Kidney epithelial cell (primary cell): Measurements from ENCODE around the gene BMAL1. TPM values are rescaled to one million over a fixed set of nuclear protein-coding genes. Genes with fewer than 3 reads are reported as not detected.

Experiments
- DNase-seq: peaks from one replicate; pipeline ENCODE4 v3.0.0-alpha.2; 2010; ENCODE audit warnings: low read depth
- H3K27me3 ChIP-seq: 2 replicates; pipeline ENCODE4 v1.6.0; 2011; ENCODE audit warnings: low read length; ENCODE audit not compliant: control insufficient read depth, insufficient read depth
- H3K36me3 ChIP-seq: 2 replicates; pipeline ENCODE4 v1.5.1; 2011; ENCODE audit warnings: low read length; ENCODE audit not compliant: control insufficient read depth, insufficient read depth
- H3K4me3 ChIP-seq: 2 replicates; pipeline ENCODE4 v1.5.1; 2011; ENCODE audit warnings: low read depth, mild to moderate bottlenecking, control low read depth, low read length
- CTCF ChIP-seq: IDR thresholded peaks from 2 replicates; pipeline ENCODE4 v1.5.1; 2011; ENCODE audit warnings: mild to moderate bottlenecking, moderate library complexity, low read length, control low read depth, inconsistent platforms; ENCODE audit not compliant: insufficient read depth, poor library complexity, severe bottlenecking
- total RNA-seq: library from RNA; depleted of rRNA; stranded (reverse); fragments of >200 nt; gene quantifications from 2 replicates; pipeline ENCODE4 v1.2.3, GENCODE V29; 2015

The BMAL1 gene
- total RNA-seq, 1 donor from 2014 or later = 15.0 TPM

- no peaks in the 10 kb centered on the region for H3K36me3 ChIP-seq
These were observed 86.8 kb downstream of the BMAL1 start for GRCh38 chr11:13364388-13364787.

DNA sequence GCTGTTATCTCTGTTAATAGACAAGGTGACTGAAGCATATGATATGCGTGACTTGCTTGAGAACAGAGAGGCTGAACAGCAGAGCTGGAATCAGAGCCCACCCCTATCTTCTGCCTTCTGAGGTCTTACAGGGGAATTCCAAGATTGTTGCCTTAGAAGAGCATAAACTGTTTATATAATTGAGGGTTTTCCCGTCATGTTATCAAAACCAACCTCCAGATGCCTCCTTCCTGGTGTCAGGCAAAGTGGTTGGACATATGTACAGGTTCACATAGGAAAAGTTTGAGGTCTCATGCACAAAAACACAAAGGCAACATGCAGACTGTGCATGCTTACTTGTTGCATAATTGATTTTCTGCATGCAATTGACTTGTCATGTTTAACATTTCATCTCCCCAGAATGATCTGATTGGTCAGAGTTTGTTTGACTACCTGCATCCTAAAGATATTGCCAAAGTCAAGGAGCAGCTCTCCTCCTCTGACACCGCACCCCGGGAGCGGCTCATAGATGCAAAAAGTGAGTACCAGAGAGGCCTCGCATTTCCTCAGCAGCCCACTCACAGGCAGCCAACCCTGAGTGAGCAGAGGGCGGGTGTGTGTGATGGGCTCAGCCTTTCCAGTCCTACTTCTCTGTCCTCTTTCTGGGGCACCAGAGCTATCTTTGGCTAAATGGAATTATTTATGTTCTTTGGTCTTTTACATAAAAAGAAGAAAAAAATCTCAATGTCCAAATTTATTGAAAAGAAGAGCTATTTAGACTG, 88.9 kb downstream of the BMAL1 start:
- TF ChIP-seq CTCF = no peak
- Histone ChIP-seq H3K36me3 (no peaks in the 10 kb centered on the region), H3K27me3 (no peaks in the 10 kb centered on the region), H3K4me3 (no peak overlapping the region)
- DNase-seq = no peak

More at GRCh38 chr11:13364388-13364787, 86.8 kb downstream of the BMAL1 start:
- no peak for DNase-seq
- Histone ChIP-seq H3K27me3 (no peaks in the 10 kb centered on the region), H3K4me3 (no peak overlapping the region)
- TF ChIP-seq CTCF = no peak

DNA sequence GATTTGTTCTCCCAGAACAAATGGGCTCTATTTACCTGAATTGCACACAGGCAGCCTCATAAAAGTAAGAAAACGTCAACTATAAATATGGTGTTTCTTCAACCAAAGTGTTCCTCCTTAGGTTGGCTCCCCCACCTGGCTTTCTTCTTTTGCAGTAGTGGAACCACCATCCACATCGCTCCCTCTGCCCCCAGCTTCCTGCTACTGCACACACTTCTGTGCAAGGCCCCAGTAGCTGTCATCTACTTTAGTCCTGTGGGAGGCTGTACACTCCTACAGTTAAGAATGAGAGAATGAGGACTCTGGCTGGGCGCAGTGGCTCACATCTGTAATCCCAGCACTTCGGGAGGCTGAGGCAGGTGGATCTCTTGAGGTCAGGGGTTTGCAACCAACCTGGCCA, 89.5 kb downstream of the BMAL1 start:
- DNase-seq = no peak
- Histone ChIP-seq H3K4me3 (no peak overlapping the region), H3K36me3 (no peaks in the 10 kb centered on the region), H3K27me3 (no peaks in the 10 kb centered on the region)
- no peak for TF ChIP-seq CTCF

DNA sequence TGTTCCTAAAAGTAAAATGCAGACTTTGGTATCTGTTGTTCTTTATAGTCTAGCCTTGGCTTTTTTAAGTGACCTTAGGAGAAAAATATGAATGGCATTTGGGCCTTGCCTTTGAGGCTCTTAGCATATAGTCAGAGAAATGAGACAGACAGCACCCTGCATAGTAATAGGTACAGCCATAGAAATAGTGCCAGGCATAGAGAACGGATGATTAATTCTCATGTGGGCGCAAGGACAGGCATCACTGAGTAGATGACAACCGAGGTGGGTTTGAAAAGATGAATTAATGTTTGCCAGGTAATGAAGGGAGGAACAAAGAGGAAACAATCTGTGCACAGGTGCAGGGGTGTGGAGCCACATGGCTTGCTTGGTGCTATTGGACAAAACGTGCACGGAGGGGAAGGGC, 90.5 kb downstream of the BMAL1 start:
- DNase-seq = peak; percentile 72
- no peak for TF ChIP-seq CTCF
- no peaks in the 10 kb centered on the region for H3K27me3 ChIP-seq
- H3K4me3 ChIP-seq = no peak overlapping the region
- H3K36me3 ChIP-seq = no peaks in the 10 kb centered on the region

GRCh38 chr11:13373216-13373615, 95.6 kb downstream of the BMAL1 start:
- no peaks in the 10 kb centered on the region for H3K36me3 ChIP-seq
- no peak overlapping the region for H3K4me3 ChIP-seq

More at GRCh38 chr11:13373216-13373615, 95.6 kb downstream of the BMAL1 start:
- TF ChIP-seq CTCF = no peak
- H3K27me3 ChIP-seq = no peaks in the 10 kb centered on the region
- no peak for DNase-seq
